ENCODE measurements around the gene RFC5. TPM values are rescaled to one million over a fixed set of nuclear protein-coding genes. Genes with fewer than 3 reads are reported as not detected.

Gene RFC5
- total and polyA plus RNA-seq, 2 of the 8 experiments (the other 6 are each of a cell fraction or from before 2014, with no cell fraction given) = 34.4 to 40.6 TPM

DNA sequence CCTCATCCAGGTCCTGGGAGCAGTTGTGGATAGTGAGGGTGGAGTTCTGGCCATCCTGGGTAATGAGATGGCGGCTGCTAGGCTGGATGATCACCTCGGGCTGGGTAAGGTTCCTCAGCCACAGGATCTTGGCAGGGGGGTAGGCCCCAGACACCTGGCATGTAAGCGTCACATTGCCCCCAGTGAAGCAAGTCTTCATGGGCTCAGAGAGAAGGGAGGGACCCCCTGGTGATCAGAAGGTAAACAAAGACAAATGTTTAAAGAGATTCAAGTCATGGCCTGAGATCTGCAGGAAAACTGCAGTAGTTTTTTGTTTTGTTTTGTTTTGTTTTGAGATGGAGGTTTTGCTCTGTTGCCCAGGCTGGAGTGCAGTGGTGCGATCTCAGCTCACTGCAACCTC, 57.3 kb downstream of the RFC5 start:
- Histone ChIP-seq H2BK20ac (ENCODE audit: low read length) (no peak overlapping the region), H3K79me2 (ENCODE audit: control insufficient read depth in 1 of 2, insufficient read depth in 2 of 2, low read length in 2 of 2) (no peaks in the 10 kb centered on the region), H3K4me3 (ENCODE audit: extremely low read depth in 1 of 4, insufficient read depth in 2 of 4, low read depth in 3 of 4, low read length in 4 of 4) (no peak overlapping the region), H4K91ac (replicated peaks; ENCODE audit: insufficient read length, low read length) (no peak overlapping the region), H3K36me3 (ENCODE audit: control insufficient read depth in 2 of 4, insufficient read depth in 4 of 4, low read length in 3 of 4) (peaks cover 14 to 49% (median 37%) of the 10 kb centered on the region in 4 experiments), H3K79me1 (ENCODE audit: low read depth, low read length) (no peaks in the 10 kb centered on the region), H3K4me2 (ENCODE audit: insufficient read depth in 1 of 2, low read depth in 2 of 2, low read length in 2 of 2) (no peak overlapping the region), H4K20me1 (replicated peaks in 1 of 2; ENCODE audit: control insufficient read depth in 1 of 2, insufficient read depth in 2 of 2, low read length in 2 of 2) (no peaks in the 10 kb centered on the region), H3K23me2 (ENCODE audit: low read depth, low read length) (no peaks in the 10 kb centered on the region), H3K9ac (replicated peaks in 1 of 4; ENCODE audit: extremely low read depth in 1 of 4, low read depth in 3 of 4, low read length in 3 of 4) (no peak overlapping the region), H2BK15ac (ENCODE audit: low read length) (no peak overlapping the region), H2BK120ac (replicated peaks; ENCODE audit: low read depth, low read length) (no peak overlapping the region), H3K18ac (ENCODE audit: extremely low read depth, low read length) (no peak overlapping the region), H3K14ac (ENCODE audit: insufficient read length) (no peak overlapping the region), H3K23ac (ENCODE audit: insufficient read length) (no peak overlapping the region), H2AFZ (ENCODE audit: low read length) (no peak overlapping the region), H2AK5ac (ENCODE audit: low read depth, low read length) (no peak overlapping the region), H3K27ac (ENCODE audit: low read depth, low read length) (no peak overlapping the region), H4K5ac (ENCODE audit: insufficient read length, low read depth, low read length) (no peak overlapping the region), H3K4ac (replicated peaks; ENCODE audit: insufficient read length, low read depth, low read length) (no peak overlapping the region), H3K9me3 (ENCODE audit: insufficient read depth in 2 of 2, low read depth in 1 of 2, low read length in 1 of 2) (no peaks in the 10 kb centered on the region), H3K56ac (replicated peaks; ENCODE audit: insufficient read length, low read depth, low read length) (no peak overlapping the region), H3K4me1 (replicated peaks in 1 of 4; ENCODE audit: control insufficient read depth in 3 of 4, insufficient read depth in 4 of 4, low read length in 3 of 4) (no peaks in the 10 kb centered on the region), H3K27me3 (replicated peaks in 1 of 4; ENCODE audit: control insufficient read depth in 3 of 4, extremely low read depth in 1 of 4, insufficient read depth in 3 of 4, low read length in 3 of 4) (no peaks in the 10 kb centered on the region), H2BK5ac (ENCODE audit: low read depth, low read length) (no peak overlapping the region), H2BK12ac (ENCODE audit: low read depth, low read length) (no peak overlapping the region), H4K8ac (ENCODE audit: extremely low read depth, insufficient read depth, low read length) (no peak overlapping the region)
- ChIA-PET POLR2A (ENCODE audit: partially characterized antibody) (interaction anchor here (1.1 to 2.4 kb wide), 6 partner anchors 10 to 70 kb away, joined by 3 to 10 read pairs (median 4); partner anchors contain the start of gene WSB2), CTCF (ENCODE audit: partially characterized antibody) (interaction anchor here (1.0 kb wide), 1 partner anchor 9 kb away, joined by 3 read pairs; no protein-coding TSS in a partner anchor)
- DNase-seq (ENCODE audit: low read depth in 1 of 2, low spot score in 2 of 2) (no peak), FAIRE-seq (no peak)
- 100% methylated on average over 4 of the region's 4 CpGs; no CpG with 5 or more reads in 1 of the 2 experiments for whole genome bisulfite sequencing, 2 experiments (ENCODE audit: extremely low coverage in 1 of 2, insufficient coverage in 1 of 2, insufficient read length in 1 of 2, insufficient replicate concordance in 2 of 2, low coverage in 1 of 2, low lambda C conversion rate in 2 of 2, missing lambda C conversion rate in 1 of 2)
- TF ChIP-seq, protein P1, sequence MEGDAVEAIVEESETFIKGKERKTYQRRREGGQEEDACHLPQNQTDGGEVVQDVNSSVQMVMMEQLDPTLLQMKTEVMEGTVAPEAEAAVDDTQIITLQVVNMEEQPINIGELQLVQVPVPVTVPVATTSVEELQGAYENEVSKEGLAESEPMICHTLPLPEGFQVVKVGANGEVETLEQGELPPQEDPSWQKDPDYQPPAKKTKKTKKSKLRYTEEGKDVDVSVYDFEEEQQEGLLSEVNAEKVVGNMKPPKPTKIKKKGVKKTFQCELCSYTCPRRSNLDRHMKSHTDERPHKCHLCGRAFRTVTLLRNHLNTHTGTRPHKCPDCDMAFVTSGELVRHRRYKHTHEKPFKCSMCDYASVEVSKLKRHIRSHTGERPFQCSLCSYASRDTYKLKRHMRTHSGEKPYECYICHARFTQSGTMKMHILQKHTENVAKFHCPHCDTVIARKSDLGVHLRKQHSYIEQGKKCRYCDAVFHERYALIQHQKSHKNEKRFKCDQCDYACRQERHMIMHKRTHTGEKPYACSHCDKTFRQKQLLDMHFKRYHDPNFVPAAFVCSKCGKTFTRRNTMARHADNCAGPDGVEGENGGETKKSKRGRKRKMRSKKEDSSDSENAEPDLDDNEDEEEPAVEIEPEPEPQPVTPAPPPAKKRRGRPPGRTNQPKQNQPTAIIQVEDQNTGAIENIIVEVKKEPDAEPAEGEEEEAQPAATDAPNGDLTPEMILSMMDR (IDR thresholded peaks at IDR 0.05; ENCODE audit: control extremely low read depth in 1 of 3, insufficient read depth in 1 of 3, low read depth in 1 of 3, low read length in 3 of 3) = no peak
- TF ChIP-seq SIRT6 (IDR thresholded peaks at IDR 0.05; ENCODE audit: low read length) (no peak), HDAC6 (IDR thresholded peaks at IDR 0.05; ENCODE audit: low read depth, low read length) (no peak), JUND (IDR thresholded peaks at IDR 0.05; ENCODE audit: low read length) (no peak)
- TF ChIP-seq, protein P2, sequence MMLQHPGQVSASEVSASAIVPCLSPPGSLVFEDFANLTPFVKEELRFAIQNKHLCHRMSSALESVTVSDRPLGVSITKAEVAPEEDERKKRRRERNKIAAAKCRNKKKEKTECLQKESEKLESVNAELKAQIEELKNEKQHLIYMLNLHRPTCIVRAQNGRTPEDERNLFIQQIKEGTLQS (IDR thresholded peaks at IDR 0.05; ENCODE audit: insufficient read depth, low read depth, low read length) = no peak
- TF ChIP-seq, protein P3, sequence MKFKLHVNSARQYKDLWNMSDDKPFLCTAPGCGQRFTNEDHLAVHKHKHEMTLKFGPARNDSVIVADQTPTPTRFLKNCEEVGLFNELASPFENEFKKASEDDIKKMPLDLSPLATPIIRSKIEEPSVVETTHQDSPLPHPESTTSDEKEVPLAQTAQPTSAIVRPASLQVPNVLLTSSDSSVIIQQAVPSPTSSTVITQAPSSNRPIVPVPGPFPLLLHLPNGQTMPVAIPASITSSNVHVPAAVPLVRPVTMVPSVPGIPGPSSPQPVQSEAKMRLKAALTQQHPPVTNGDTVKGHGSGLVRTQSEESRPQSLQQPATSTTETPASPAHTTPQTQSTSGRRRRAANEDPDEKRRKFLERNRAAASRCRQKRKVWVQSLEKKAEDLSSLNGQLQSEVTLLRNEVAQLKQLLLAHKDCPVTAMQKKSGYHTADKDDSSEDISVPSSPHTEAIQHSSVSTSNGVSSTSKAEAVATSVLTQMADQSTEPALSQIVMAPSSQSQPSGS (IDR thresholded peaks at IDR 0.05; ENCODE audit: low read length) = no peak
